NCI-H2227 (cell line): ENCODE results near the gene GRIK1.

Source experiments
- DNase-seq: peaks from one replicate; lab custom pipeline; 2025; ENCODE audit not compliant: unreplicated experiment; lab: John Stamatoyannopoulos, UW

GRIK1 gene

GRCh38 chr21:29647353-29647781 is 292.4 kb downstream of the GRIK1 start:
- no peak for DNase-seq

GRCh38 chr21:29645666-29646553 is 293.9 kb downstream of the GRIK1 start:
- DNase-seq, result no peak

- DNase-seq, result no peak
These were observed 296.5 kb downstream of the GRIK1 start for GRCh38 chr21:29643289-29643688.

- no peak for DNase-seq
These were observed 297.1 kb downstream of the GRIK1 start for GRCh38 chr21:29642551-29643245.

GRCh38 chr21:29641635-29642550 is 297.9 kb downstream of the GRIK1 start:
- no peak for DNase-seq

- no peak for DNase-seq
These were observed 298.7 kb downstream of the GRIK1 start for GRCh38 chr21:29641001-29641634.

GRCh38 chr21:29640080-29640508 is 299.7 kb downstream of the GRIK1 start:
- DNase-seq, result no peak

GRCh38 chr21:29639366-29640079 is 300.3 kb downstream of the GRIK1 start:
- no peak for DNase-seq

GRCh38 chr21:29638761-29639327 is 301.0 kb downstream of the GRIK1 start:
- DNase-seq, result no peak

- no peak for DNase-seq
These were observed 301.7 kb downstream of the GRIK1 start for GRCh38 chr21:29638138-29638537.

- no peak for DNase-seq
These were observed 302.2 kb downstream of the GRIK1 start for GRCh38 chr21:29637553-29637952.

- DNase-seq, result no peak
These were observed 302.7 kb downstream of the GRIK1 start for GRCh38 chr21:29637134-29637533.

GRCh38 chr21:29634418-29634817 is 305.4 kb downstream of the GRIK1 start:
- no peak for DNase-seq

GRCh38 chr21:29633756-29634155 is 306.0 kb downstream of the GRIK1 start:
- no peak for DNase-seq

GRCh38 chr21:29630441-29630840 is 309.4 kb downstream of the GRIK1 start:
- DNase-seq, result no peak

- no peak for DNase-seq
These were observed 311.9 kb downstream of the GRIK1 start for GRCh38 chr21:29627905-29628304.

- DNase-seq, result no peak
These were observed 312.9 kb downstream of the GRIK1 start for GRCh38 chr21:29626801-29627470.

- DNase-seq, result no peak
These were observed 313.8 kb downstream of the GRIK1 start for GRCh38 chr21:29625990-29626389.

GRCh38 chr21:29624776-29625175 is 315.0 kb downstream of the GRIK1 start:
- DNase-seq, result no peak
